Activated CD4-positive, alpha-beta T cell treated with anti-CD3 and anti-CD28 coated beads for 1 hour (primary cell): ENCODE results near the gene FOSL1.
A peak's percentile ranks its signal among the peaks of the same experiment; 100 is the strongest.
"Not testable (repeated sequence)": the region's sequence is repeated elsewhere in the genome, so short reads cannot be mapped to it uniquely, and the experiment has no call there.

ENCODE experiments used
- DNase-seq: peaks from one replicate; pipeline ENCODE4 v3.0.0-alpha.2; 2020

The FOSL1 gene

GRCh38 chr11:65896034-65896999, 3.9 kb downstream of the FOSL1 start:
- no peak for DNase-seq

GRCh38 chr11:65895482-65895981, 4.7 kb downstream of the FOSL1 start:
- no peak for DNase-seq

- no peak for DNase-seq
These were observed 6.1 kb downstream of the FOSL1 start for GRCh38 chr11:65894034-65894591.

GRCh38 chr11:65892661-65893317, 7.4 kb downstream of the FOSL1 start:
- no peak for DNase-seq

GRCh38 chr11:65892137-65892540, 8.0 kb downstream of the FOSL1 start:
- not testable (repeated sequence) for DNase-seq

- DNase-seq = no peak
These were observed 8.7 kb downstream of the FOSL1 start for GRCh38 chr11:65891219-65892136.

GRCh38 chr11:65890324-65891218, 9.6 kb downstream of the FOSL1 start, which contains the start of gene CCDC85B:
Gene CCDC85B (plus strand): TSS chr11:65890673. CDS start chr11:65890784, 111 bp downstream.
- DNase-seq = peak; percentile 99

- peak; percentile 91 for DNase-seq
These were observed 11.9 kb downstream of the FOSL1 start, which contains the start of gene FIBP for GRCh38 chr11:65888163-65888814. Gene FIBP (minus strand): TSS chr11:65888471. CDS start chr11:65888418, 53 bp downstream.

- DNase-seq = no peak
These were observed 12.4 kb downstream of the FOSL1 start for GRCh38 chr11:65887723-65888162.

GRCh38 chr11:65886826-65887722, 13.1 kb downstream of the FOSL1 start:
- DNase-seq = no peak

- no peak for DNase-seq
These were observed 14.2 kb downstream of the FOSL1 start for GRCh38 chr11:65885808-65886536.

- DNase-seq = no peak
These were observed 15.0 kb downstream of the FOSL1 start for GRCh38 chr11:65885231-65885630.

- DNase-seq = peak; percentile 71
These were observed 15.5 kb downstream of the FOSL1 start for GRCh38 chr11:65884716-65885092.

GRCh38 chr11:65883786-65884715, 16.1 kb downstream of the FOSL1 start:
- no peak for DNase-seq

GRCh38 chr11:65883058-65883761, 17.0 kb downstream of the FOSL1 start:
- DNase-seq = no peak

GRCh38 chr11:65882120-65883057, 17.8 kb downstream of the FOSL1 start:
- DNase-seq = no peak
